Mononuclear cell (primary cell): ENCODE results near the gene GLT1D1. TPM values are rescaled to one million over a fixed set of nuclear protein-coding genes. Genes with fewer than 3 reads are reported as not detected.
"Not testable (repeated sequence)": the region's sequence is repeated elsewhere in the genome, so short reads cannot be mapped to it uniquely, and the experiment has no call there.

Source experiments
- H3K27me3 ChIP-seq: 2 replicates; pipeline ENCODE4 v1.6.0; 2011; ENCODE audit warnings: low read length, control low read depth; ENCODE audit not compliant: insufficient read depth
- H3K4me1 ChIP-seq: 2 replicates; pipeline ENCODE4 v1.5.1; 2011; ENCODE audit warnings: mild to moderate bottlenecking, low read length, control low read depth; ENCODE audit not compliant: insufficient read depth
- H3K4me3 ChIP-seq: 2 replicates; pipeline ENCODE4 v1.5.1; 2011; ENCODE audit warnings: mild to moderate bottlenecking, low read length, moderate library complexity
- H3K9me3 ChIP-seq: 2 replicates; pipeline ENCODE4 v1.5.1; 2011; ENCODE audit warnings: low read depth, mild to moderate bottlenecking, control low read depth, low read length
- total RNA-seq: library from RNA; depleted of rRNA; stranded (reverse); fragments of >200 nt; gene quantifications from one replicate; pipeline ENCODE4 v1.2.3, GENCODE V29; 2012

GLT1D1 gene
- total RNA-seq, result 9.8 TPM

DNA sequence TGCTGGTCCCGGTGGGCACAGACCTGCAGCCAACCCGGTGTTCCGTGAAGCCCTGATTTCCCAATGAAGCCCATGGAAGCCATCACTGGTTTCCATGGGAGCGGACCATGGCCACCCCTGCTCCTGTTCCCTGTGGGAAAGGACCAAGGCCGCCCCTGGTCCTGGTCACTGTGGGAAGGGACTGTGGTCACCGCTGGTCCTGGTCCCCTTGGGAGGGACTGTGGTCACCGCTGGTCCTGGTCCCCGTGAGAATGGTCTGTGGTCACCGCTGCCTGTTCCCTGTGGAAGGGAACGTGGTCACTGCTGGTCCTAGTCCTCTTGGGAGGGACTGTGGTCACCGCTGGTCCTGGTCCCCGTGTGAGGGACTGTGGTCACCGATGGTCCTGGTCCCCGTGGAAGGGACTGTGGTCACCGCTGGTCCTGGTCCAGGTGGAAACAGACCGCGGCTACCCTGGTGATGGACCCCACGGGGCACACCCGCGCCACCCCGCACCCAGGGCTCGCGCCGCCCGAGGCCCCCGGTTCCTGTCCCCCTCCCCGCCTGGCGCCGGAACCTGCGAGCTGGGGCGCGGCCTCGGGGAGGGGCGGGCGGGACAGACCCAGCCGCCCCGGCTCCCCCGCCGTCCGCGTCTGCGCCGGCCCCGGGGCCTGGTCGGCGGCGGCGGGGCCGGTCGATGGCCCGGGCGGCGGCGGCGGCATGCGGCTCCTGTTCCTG, at the start of gene GLT1D1:
Gene GLT1D1 (plus strand): TSS at position 594 of the 715 bp plus-strand sequence. CDS start 104 bp downstream, at position 698.
- Histone ChIP-seq H3K4me1 (peaks cover 54% of the 10 kb centered on the region), H3K27me3 (peaks cover 4% of the 10 kb centered on the region), H3K9me3 (no peaks in the 10 kb centered on the region), H3K4me3 (peak within 1 kb of the TSS; percentile 65)

- Histone ChIP-seq H3K4me1 (peaks cover 36% of the 10 kb centered on the region), H3K4me3 (no peak overlapping the region), H3K9me3 (no peaks in the 10 kb centered on the region), H3K27me3 (no peaks in the 10 kb centered on the region)
These were observed 49.5 kb upstream of the GLT1D1 start for GRCh38 chr12:128803788-128804187.

- Histone ChIP-seq H3K4me1 (peaks cover 31% of the 10 kb centered on the region), H3K9me3 (no peaks in the 10 kb centered on the region), H3K4me3 (no peak overlapping the region), H3K27me3 (no peaks in the 10 kb centered on the region)
These were observed 48.5 kb upstream of the GLT1D1 start for GRCh38 chr12:128804762-128805161.

- H3K4me3 ChIP-seq, H3K9me3 ChIP-seq, H3K27me3 ChIP-seq: not testable (repeated sequence)
- peaks cover 38% of the 10 kb centered on the region for H3K4me1 ChIP-seq
These were observed 47.9 kb upstream of the GLT1D1 start for GRCh38 chr12:128805406-128805805.

DNA sequence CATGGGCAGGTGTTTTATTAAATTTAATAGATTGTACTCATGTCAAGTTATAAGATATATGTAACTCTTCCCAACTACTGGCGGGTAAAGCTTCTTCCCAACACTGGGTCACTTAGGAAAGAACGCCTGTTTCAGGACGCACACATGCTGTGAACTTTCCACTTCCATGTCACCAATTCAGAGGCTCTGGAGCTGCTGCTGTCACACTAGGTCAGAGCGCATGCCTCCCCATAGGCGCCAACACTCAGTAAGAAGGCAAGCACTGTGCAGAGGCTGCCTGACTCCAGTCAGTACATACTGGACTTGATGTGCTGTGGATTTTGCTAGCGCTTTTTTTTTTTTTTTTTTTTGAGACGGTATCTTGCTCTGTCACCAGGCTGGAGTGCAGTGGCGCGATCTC, 46.7 kb upstream of the GLT1D1 start:
- Histone ChIP-seq H3K4me1 (peaks cover 48% of the 10 kb centered on the region), H3K4me3 (no peak overlapping the region), H3K27me3 (no peaks in the 10 kb centered on the region), H3K9me3 (no peaks in the 10 kb centered on the region)

DNA sequence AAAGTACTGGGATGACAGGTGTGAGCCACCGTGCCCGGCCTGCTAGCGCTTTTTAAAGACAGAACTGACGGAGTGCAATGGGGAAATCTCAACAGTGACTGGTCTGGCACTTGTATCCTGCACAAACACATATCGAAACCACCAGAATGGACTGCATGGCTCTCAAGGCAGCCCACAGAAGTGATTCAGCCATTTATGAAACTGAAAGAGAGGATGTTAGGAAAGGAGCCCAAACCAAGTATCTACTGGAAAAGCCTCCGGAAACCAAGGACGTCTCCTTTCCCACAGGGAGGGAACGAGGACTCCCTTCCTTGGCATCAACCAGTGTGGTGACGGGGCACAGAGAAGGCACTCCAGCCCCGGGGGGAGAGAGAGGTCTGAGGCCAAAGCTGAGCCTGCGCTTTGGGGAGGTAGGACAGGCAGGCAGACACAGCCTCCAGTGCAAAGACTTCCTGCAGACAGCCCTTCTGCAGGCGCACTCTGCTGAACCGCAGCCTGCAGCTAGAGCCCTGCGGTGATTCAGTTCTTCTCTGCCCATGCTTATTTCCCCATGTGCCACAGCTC, 46.0 kb upstream of the GLT1D1 start:
- H3K4me3 ChIP-seq, result peak overlapping the region; percentile 14
- H3K4me1 ChIP-seq, result peaks cover 49% of the 10 kb centered on the region

GRCh38 chr12:128808651-128809050, 44.6 kb upstream of the GLT1D1 start:
- peaks cover 61% of the 10 kb centered on the region for H3K4me1 ChIP-seq
- no peaks in the 10 kb centered on the region for H3K27me3 ChIP-seq
- H3K4me3 ChIP-seq, result no peak overlapping the region
- H3K9me3 ChIP-seq, result no peaks in the 10 kb centered on the region

More for the DNA sequence above, 46.0 kb upstream of the GLT1D1 start:
- Histone ChIP-seq H3K27me3 (no peaks in the 10 kb centered on the region), H3K9me3 (no peaks in the 10 kb centered on the region)

GRCh38 chr12:128810182-128811127, 42.8 kb upstream of the GLT1D1 start:
- Histone ChIP-seq H3K27me3 (no peaks in the 10 kb centered on the region), H3K9me3 (no peaks in the 10 kb centered on the region), H3K4me3 (no peak overlapping the region), H3K4me1 (peaks cover 63% of the 10 kb centered on the region)

DNA sequence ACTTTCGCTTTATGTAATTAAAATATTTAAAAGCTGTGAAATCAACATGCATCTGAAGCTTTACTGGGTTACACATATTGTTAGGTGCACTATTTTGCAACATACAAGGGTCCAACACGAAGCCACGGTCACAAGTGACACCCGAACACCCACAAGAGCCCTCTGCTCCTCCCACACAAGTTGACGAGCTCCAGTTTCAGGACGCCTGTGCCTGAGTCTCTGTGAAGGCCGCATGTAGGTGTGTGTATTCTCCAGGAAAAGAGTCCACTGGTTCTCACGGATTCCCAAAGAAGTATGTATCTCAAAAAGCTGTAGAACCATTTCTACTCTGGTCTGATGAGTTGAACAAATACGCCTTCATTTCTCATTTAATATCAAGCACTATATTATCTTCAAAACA, 41.5 kb upstream of the GLT1D1 start:
- Histone ChIP-seq H3K9me3 (no peaks in the 10 kb centered on the region), H3K4me1 (peaks cover 69% of the 10 kb centered on the region), H3K27me3 (no peaks in the 10 kb centered on the region), H3K4me3 (no peak overlapping the region)

DNA sequence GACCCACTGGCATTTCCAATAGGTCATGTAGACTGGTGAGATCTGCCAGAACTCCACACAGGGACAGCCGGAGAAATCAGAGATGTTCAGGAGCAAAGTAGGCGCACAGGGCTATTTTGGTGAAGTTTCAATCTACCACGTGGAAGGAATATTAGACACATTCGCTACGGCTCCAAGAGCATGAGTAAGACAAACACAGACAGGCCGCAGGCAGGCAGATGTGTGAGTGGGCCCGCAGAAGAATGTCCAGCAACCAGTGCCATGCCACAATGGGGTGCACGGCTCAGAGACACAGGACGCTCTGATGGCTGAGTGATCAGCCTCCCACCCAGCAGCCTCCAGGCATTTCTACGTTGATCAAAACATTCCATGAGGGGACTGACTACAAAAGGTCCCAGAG, 39.9 kb upstream of the GLT1D1 start:
- Histone ChIP-seq H3K4me3 (no peak overlapping the region), H3K9me3 (no peaks in the 10 kb centered on the region), H3K27me3 (no peaks in the 10 kb centered on the region), H3K4me1 (peaks cover 71% of the 10 kb centered on the region)

DNA sequence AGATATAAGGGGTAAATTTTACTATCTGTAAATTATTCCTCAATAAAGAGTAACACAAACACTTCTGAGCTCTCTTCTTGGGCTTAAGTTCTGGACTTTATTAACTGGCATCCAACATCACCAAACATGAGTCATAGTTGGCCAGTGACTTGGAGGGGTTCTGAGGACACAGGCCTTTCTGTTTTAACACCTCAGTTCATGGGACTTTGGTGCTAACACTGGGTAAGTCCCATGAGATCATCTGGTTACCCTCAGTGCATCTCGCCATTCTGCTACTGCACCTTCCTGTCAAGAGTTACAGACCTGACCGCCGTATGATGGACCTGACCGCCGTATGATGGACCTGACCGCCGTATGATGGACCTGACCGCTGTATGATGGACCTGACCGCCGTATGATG, 39.4 kb upstream of the GLT1D1 start:
- Histone ChIP-seq H3K4me3 (no peak overlapping the region), H3K4me1 (peaks cover 72% of the 10 kb centered on the region), H3K27me3 (no peaks in the 10 kb centered on the region), H3K9me3 (no peaks in the 10 kb centered on the region)

- H3K4me3 ChIP-seq, result no peak overlapping the region
- no peaks in the 10 kb centered on the region for H3K9me3 ChIP-seq
- H3K27me3 ChIP-seq, result no peaks in the 10 kb centered on the region
- peaks cover 79% of the 10 kb centered on the region for H3K4me1 ChIP-seq
These were observed 38.6 kb upstream of the GLT1D1 start for GRCh38 chr12:128814411-128815261.

- Histone ChIP-seq H3K9me3 (no peaks in the 10 kb centered on the region), H3K27me3 (no peaks in the 10 kb centered on the region), H3K4me1 (peaks cover 80% of the 10 kb centered on the region), H3K4me3 (no peak overlapping the region)
These were observed 37.3 kb upstream of the GLT1D1 start for GRCh38 chr12:128815779-128816642.

- H3K27me3 ChIP-seq, result no peaks in the 10 kb centered on the region
- no peak overlapping the region for H3K4me3 ChIP-seq
- H3K4me1 ChIP-seq, result peaks cover 82% of the 10 kb centered on the region
- H3K9me3 ChIP-seq, result no peaks in the 10 kb centered on the region
These were observed 36.7 kb upstream of the GLT1D1 start for GRCh38 chr12:128816643-128816920.
